Neuronal stem cell (in vitro differentiated cells): ENCODE results near the gene KRT35. TPM values are rescaled to one million over a fixed set of nuclear protein-coding genes. Genes with fewer than 3 reads are reported as not detected.

ENCODE experiments used
- DNase-seq: peaks from one replicate; pipeline ENCODE4 v3.0.0-alpha.2; 2013; ENCODE audit warnings: low spot score
- H2AFZ ChIP-seq: one replicate; pipeline ENCODE4 v1.6.1; 2013; ENCODE audit warnings: mild to moderate bottlenecking, low read length, inconsistent platforms
- H2AK5ac ChIP-seq: 2 replicates; pipeline ENCODE4 v1.6.1; 2013; ENCODE audit warnings: low read depth, mild to moderate bottlenecking, inconsistent platforms, low read length, moderate library complexity, mixed read lengths
- H2BK120ac ChIP-seq: 2 replicates; pipeline ENCODE4 v1.6.1; 2013; ENCODE audit warnings: low read depth, mild to moderate bottlenecking, inconsistent platforms, low read length, moderate library complexity, mixed read lengths
- H2BK12ac ChIP-seq: one replicate; pipeline ENCODE4 v1.6.1; 2013; ENCODE audit warnings: low read length, inconsistent platforms
- H2BK15ac ChIP-seq: 2 replicates; pipeline ENCODE4 v1.6.1; 2013; ENCODE audit warnings: mild to moderate bottlenecking, low read length, inconsistent platforms, mixed read lengths
- H2BK5ac ChIP-seq: one replicate; pipeline ENCODE4 v1.6.1; 2013; ENCODE audit warnings: inconsistent platforms, mild to moderate bottlenecking, low read length, moderate library complexity
- H3K14ac ChIP-seq: one replicate; pipeline ENCODE4 v1.6.1; 2013; ENCODE audit warnings: low read length, inconsistent platforms
- H3K18ac ChIP-seq: 2 replicates; pipeline ENCODE4 v1.6.1; 2013; ENCODE audit warnings: low read length, inconsistent platforms
- H3K23ac ChIP-seq: 2 replicates; pipeline ENCODE4 v1.6.1; 2013; ENCODE audit warnings: low read depth, mild to moderate bottlenecking, mixed read lengths, low read length, inconsistent platforms; ENCODE audit not compliant: poor library complexity
- H3K27ac ChIP-seq: replicated peaks from 3 replicates; pipeline ENCODE4 v1.5.1; 2013; ENCODE audit warnings: low read length, inconsistent platforms
- H3K27me3 ChIP-seq, 3 experiments: 2 replicates each; pipeline ENCODE4 v1.6.1; 2013; ENCODE audit warnings: low read length in 3 of 3, mild to moderate bottlenecking in 2 of 3, inconsistent platforms in 1 of 3, low read depth in 1 of 3, mixed read lengths in 1 of 3, moderate library complexity in 1 of 3; ENCODE audit not compliant: control insufficient read depth in 3 of 3, insufficient read depth in 3 of 3
- H3K36me3 ChIP-seq, 2 donors: replicated peaks in 1 of 2; 2 replicates each; pipeline ENCODE4 v1.6.1; 2013; ENCODE audit warnings: low read length in 2 of 2; ENCODE audit not compliant: control insufficient read depth in 2 of 2, insufficient read depth in 2 of 2
- H3K4ac ChIP-seq: 2 replicates; pipeline ENCODE4 v1.6.1; 2013; ENCODE audit warnings: inconsistent platforms, mild to moderate bottlenecking, low read length, moderate library complexity
- H3K4me1 ChIP-seq, 2 donors: 1 replicate in 1 of 2; 2 replicates in 1 of 2; pipeline ENCODE4 v1.6.1; 2013; ENCODE audit warnings: low read length in 2 of 2, low read depth in 1 of 2; ENCODE audit not compliant: control insufficient read depth in 2 of 2, insufficient read depth in 1 of 2
- H3K4me2 ChIP-seq: one replicate; pipeline ENCODE4 v1.6.1; 2013; ENCODE audit warnings: mild to moderate bottlenecking, low read length, inconsistent platforms; ENCODE audit not compliant: insufficient read depth, poor library complexity, severe bottlenecking
- H3K4me3 ChIP-seq, 2 donors: 2 replicates each; pipeline ENCODE4 v1.5.1; 2013; ENCODE audit warnings: low read length in 2 of 2, mild to moderate bottlenecking in 2 of 2, inconsistent platforms in 1 of 2, moderate library complexity in 1 of 2
- H3K79me1 ChIP-seq: one replicate; pipeline ENCODE4 v1.6.1; 2013; ENCODE audit warnings: low read depth, mild to moderate bottlenecking, inconsistent platforms, low read length, moderate library complexity
- H3K9ac ChIP-seq: one replicate; pipeline ENCODE4 v1.6.1; 2013; ENCODE audit warnings: mild to moderate bottlenecking, low read depth, low read length, inconsistent platforms; ENCODE audit not compliant: poor library complexity
- H3K9me3 ChIP-seq, 2 donors: replicated peaks in 1 of 2; 2 replicates each; pipeline versions ENCODE3 to v1.6.1; 2013; ENCODE audit warnings: low read length in 2 of 2, mild to moderate bottlenecking in 2 of 2, inconsistent platforms in 1 of 2, low read depth in 1 of 2, mixed read lengths in 1 of 2, moderate library complexity in 1 of 2; ENCODE audit not compliant: control insufficient read depth in 2 of 2, insufficient read depth in 1 of 2
- H4K8ac ChIP-seq: one replicate; pipeline ENCODE4 v1.6.1; 2013; ENCODE audit warnings: low read depth, mild to moderate bottlenecking, inconsistent platforms, low read length, moderate library complexity
- H4K91ac ChIP-seq: one replicate; pipeline ENCODE4 v1.6.1; 2013; ENCODE audit warnings: low read length, low read depth, mild to moderate bottlenecking, inconsistent platforms; ENCODE audit not compliant: poor library complexity
- WGBS, 2 donors: extraction: QIAGEN DNeasy Blood & Tissue Kit; methylation state at CpG; one replicate each; pipeline ENCODE4 v1.1.7; 2013; ENCODE audit warnings: missing lambda C conversion rate in 2 of 2, mixed read lengths in 1 of 2; ENCODE audit not compliant: insufficient read length in 2 of 2, insufficient replicate concordance in 1 of 2; ENCODE audit errors: extremely low coverage in 2 of 2; 5-methylcytosine and 5-hydroxymethylcytosine counted together
- polyA plus RNA-seq, 2 experiments: library from polyadenylated mRNA; stranded (reverse); fragments of 200-250 nt; gene quantifications; one replicate each; pipeline ENCODE4 v1.2.3, GENCODE V29; 2013

The KRT35 gene
- polyA plus RNA-seq (2013, experiment 1 of 2), result not detected
- not detected for polyA plus RNA-seq (2013, experiment 2 of 2)

DNA sequence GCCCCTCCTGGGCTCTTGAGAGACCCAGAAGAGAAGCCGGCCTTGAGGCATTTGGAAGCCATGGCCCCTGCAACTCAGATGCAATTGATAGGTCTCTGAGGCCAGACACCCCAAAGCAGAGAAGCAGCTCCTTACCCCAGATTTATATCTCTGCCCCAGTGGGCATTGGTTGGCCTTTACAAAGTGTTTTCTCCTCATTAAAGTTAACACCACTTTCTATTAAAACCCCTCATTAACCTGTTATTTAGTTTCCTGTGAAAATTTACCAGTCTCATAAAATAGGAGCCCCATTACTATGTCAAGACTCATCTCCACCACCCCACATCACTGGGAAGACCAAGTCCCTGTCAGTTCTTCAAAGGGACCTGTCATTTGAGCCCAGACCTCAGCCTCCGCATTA, at the start of gene KRT35:
KRT35 (minus strand) TSS at position 116 of the 400 bp plus-strand sequence; CDS start at position 62, 54 bp downstream.
- no peak within 1 kb of the TSS for H2AK5ac ChIP-seq
- no peak within 1 kb of the TSS for H3K9ac ChIP-seq
- no peak within 1 kb of the TSS for H2BK12ac ChIP-seq
- H2BK15ac ChIP-seq, result no peak within 1 kb of the TSS
- DNase-seq, result no peak
- no peak within 1 kb of the TSS for H3K18ac ChIP-seq
- H2AFZ ChIP-seq, result no peak within 1 kb of the TSS
- no peak within 1 kb of the TSS for H3K4ac ChIP-seq
- H3K36me3 ChIP-seq, result no peaks in the 10 kb centered on the region
- no peak within 1 kb of the TSS for H4K8ac ChIP-seq
- H4K91ac ChIP-seq, result no peak within 1 kb of the TSS
- WGBS, 2 donors, result no CpG with 5 or more reads among the region's 2 CpGs
- no peak within 1 kb of the TSS for H3K23ac ChIP-seq
- H2BK120ac ChIP-seq, result no peak within 1 kb of the TSS
- H3K4me2 ChIP-seq, result no peak within 1 kb of the TSS
- H3K14ac ChIP-seq, result no peak within 1 kb of the TSS
- H3K9me3 ChIP-seq, result no peaks in the 10 kb centered on the region
- peaks cover 0 to 6% of the 10 kb centered on the region in 2 donors for H3K4me1 ChIP-seq
- H3K27me3 ChIP-seq, result peaks cover 0 to 4% (median 0%) of the 10 kb centered on the region in 3 experiments
- no peak within 1 kb of the TSS for H3K27ac ChIP-seq
- H2BK5ac ChIP-seq, result no peak within 1 kb of the TSS
- H3K4me3 ChIP-seq, result no peak within 1 kb of the TSS
- no peaks in the 10 kb centered on the region for H3K79me1 ChIP-seq

DNA sequence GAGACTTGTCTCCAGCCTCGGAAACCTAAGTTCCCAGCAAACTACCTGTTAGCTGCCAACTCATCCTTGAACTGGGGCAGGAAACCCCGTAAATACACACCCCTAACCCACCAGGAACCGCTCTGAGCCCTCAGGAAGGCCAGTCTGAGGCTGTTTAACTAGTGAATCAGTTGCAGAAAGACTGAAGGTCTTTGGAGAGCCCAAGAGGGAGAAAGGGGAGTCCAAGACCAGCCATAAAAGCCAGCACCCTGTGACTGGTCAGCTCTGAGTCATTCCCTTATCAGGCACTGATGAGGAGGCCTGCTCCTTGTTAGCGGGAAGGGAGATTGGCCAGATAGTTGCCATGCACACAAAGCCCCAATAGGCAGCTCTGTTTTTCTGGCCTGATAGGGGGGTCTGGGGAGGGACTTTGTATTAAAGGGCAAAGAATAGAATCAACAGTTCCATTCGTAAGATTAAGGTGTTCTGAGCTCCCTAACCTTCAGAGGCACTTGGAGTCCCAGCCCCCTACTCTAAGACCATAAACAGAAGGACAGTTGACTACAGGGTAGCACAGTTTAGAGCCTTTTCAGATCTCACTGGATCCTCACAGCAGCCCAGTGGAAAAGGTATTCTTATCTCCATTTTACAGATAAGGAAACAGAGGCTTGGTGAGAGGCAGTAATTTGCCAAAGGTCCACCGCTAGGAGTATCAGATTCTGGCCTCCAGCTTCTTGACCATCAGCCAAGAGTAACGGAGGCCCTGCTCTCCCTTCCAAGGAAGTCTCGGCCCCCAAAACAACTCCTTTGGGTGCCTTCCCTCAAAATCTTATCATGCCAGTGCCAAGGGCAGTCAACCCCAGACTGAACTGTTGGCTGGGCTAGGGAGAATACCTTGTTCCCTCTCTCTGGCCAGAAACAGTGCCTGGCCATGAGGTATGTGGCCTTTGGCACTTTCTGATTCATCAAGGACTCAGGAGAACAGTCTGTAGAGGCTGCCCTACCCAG, 49.4 kb upstream of the KRT35 start:
- Histone ChIP-seq H3K18ac (peak overlapping the region; percentile 63), H3K27ac (no peak overlapping the region), H2BK5ac (peak overlapping the region; percentile 55), H3K9me3 (no peaks in the 10 kb centered on the region), H3K36me3 (no peaks in the 10 kb centered on the region), H2AK5ac (peak overlapping the region; percentile 56), H4K8ac (no peak overlapping the region), H2BK15ac (peak overlapping the region; percentile 76), H3K27me3 (peaks cover 0 to 62% (median 0%) of the 10 kb centered on the region in 3 experiments), H4K91ac (no peak overlapping the region), H3K4me1 (peaks cover 0 to 19% of the 10 kb centered on the region in 2 donors), H2BK12ac (no peak overlapping the region), H3K79me1 (peaks cover 3% of the 10 kb centered on the region), H3K23ac (no peak overlapping the region), H2BK120ac (no peak overlapping the region), H3K4me2 (no peak overlapping the region), H3K14ac (no peak overlapping the region), H3K4me3 (no peak overlapping the region), H3K4ac (no peak overlapping the region), H2AFZ (no peak overlapping the region), H3K9ac (no peak overlapping the region)
- WGBS, 2 donors, result no CpG with 5 or more reads among the region's 8 CpGs
- DNase-seq, result no peak

DNA sequence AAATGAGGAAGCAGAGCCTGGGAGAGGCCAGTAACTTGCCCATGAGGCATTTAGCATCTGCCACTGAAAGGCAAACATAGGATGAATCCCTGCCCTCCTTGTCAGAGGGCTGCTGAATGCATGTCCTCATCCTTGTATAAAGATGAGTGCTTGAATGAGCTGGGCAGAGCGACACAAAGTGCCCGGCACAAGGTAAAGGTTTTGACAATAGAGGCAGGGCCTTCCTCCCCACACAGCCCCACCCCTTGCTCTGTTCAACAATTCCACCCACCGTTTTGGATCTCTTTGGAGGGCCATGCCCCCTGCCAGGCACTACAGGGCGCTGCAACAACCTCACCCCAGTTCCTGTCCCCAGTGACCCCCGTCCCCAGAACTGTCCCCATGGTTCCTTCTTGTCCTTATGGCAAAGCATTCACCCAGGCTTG, 48.6 kb upstream of the KRT35 start:
- Histone ChIP-seq H3K9ac (no peak overlapping the region), H3K79me1 (peaks cover 3% of the 10 kb centered on the region), H4K91ac (no peak overlapping the region), H4K8ac (no peak overlapping the region), H3K14ac (no peak overlapping the region), H2BK15ac (peak overlapping the region; percentile 76), H2BK120ac (no peak overlapping the region), H3K9me3 (no peaks in the 10 kb centered on the region), H2AK5ac (peak overlapping the region; percentile 56), H2BK5ac (no peak overlapping the region), H3K23ac (no peak overlapping the region), H3K27ac (peak overlapping the region; percentile 61), H3K4me1 (peaks cover 0 to 19% of the 10 kb centered on the region in 2 donors), H2BK12ac (peak overlapping the region; percentile 59), H3K36me3 (peaks cover 0 to 7% of the 10 kb centered on the region in 2 donors), H3K4me2 (no peak overlapping the region), H3K4ac (no peak overlapping the region), H3K18ac (peak overlapping the region; percentile 81), H2AFZ (no peak overlapping the region), H3K4me3 (no peak overlapping the region), H3K27me3 (peaks cover 0 to 71% (median 0%) of the 10 kb centered on the region in 3 experiments)
- no peak for DNase-seq
- no CpG with 5 or more reads among the region's 5 CpGs for WGBS, 2 donors

DNA sequence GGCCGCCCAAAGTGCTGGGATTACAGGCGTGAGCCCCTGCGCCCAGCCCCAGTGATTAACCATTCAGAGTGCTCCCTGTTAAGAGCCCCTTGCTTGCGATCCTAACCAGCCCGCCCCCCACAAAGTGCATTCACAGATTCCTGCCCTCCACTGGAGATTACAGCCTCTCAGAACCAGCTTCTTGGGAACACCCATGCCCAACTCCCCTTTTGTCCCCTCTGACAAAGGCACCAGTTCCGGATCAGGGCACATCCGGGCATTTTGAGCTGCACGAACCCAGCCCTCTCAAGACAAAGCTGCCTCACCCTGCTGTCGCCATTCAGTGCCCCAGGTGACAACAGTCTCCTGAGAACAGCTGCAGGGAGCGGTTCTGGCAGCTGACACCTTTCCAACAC, 48.0 kb upstream of the KRT35 start:
- Histone ChIP-seq H3K4ac (no peak overlapping the region), H2BK12ac (no peak overlapping the region), H3K9ac (no peak overlapping the region), H4K91ac (no peak overlapping the region), H3K79me1 (peaks cover 3% of the 10 kb centered on the region), H4K8ac (no peak overlapping the region), H2AFZ (no peak overlapping the region), H3K14ac (no peak overlapping the region), H3K23ac (no peak overlapping the region), H3K9me3 (no peaks in the 10 kb centered on the region), H3K27me3 (peaks cover 0 to 72% (median 0%) of the 10 kb centered on the region in 3 experiments), H3K18ac (peak overlapping the region; percentile 81), H2BK15ac (peak overlapping the region; percentile 76), H3K4me3 (peak overlapping the region in 1 of 2 donors; percentile 30), H3K36me3 (peaks cover 0 to 12% of the 10 kb centered on the region in 2 donors), H2BK120ac (no peak overlapping the region), H2BK5ac (peak overlapping the region; percentile 43), H3K4me2 (no peak overlapping the region), H2AK5ac (peak overlapping the region; percentile 77), H3K27ac (peak overlapping the region; percentile 61), H3K4me1 (peaks cover 0 to 19% of the 10 kb centered on the region in 2 donors)
- no CpG with 5 or more reads among the region's 10 CpGs for WGBS, 2 donors
- DNase-seq, result no peak
